Measurements from ENCODE around the gene SERPINF2.
"Not testable (repeated sequence)": the region's sequence is repeated elsewhere in the genome, so short reads cannot be mapped to it uniquely, and the experiment has no call there.

Gene SERPINF2

GRCh38 chr17:1742371-1743087 is at the start of gene SERPINF2:
SERPINF2 (plus strand) TSS chr17:1742871; CDS start chr17:1744996, 2,125 bp downstream.
- DNase-seq, result no peak

DNA sequence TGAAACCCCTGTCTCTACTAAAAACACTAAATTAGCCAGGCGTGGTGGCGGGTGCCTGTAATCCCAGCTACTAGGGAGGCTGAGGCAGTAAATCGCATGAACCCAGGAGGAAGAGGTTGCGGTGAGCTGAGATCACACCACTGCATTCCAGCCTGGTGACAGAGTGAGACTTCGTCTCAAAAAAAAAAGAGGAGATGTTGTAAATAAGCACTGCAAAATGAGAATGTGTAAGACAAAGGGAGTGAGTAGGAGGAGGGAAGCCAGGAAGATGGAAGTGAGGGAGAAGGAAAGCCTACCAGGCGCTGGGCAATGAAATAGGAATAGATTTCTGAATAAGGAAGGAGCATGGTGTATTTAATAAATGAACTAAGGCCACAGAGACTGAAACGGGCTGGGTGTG is 49.3 kb upstream of the SERPINF2 start:
- no peak for DNase-seq

- DNase-seq, result no peak
These were observed 47.3 kb upstream of the SERPINF2 start for GRCh38 chr17:1695365-1695764.

DNA sequence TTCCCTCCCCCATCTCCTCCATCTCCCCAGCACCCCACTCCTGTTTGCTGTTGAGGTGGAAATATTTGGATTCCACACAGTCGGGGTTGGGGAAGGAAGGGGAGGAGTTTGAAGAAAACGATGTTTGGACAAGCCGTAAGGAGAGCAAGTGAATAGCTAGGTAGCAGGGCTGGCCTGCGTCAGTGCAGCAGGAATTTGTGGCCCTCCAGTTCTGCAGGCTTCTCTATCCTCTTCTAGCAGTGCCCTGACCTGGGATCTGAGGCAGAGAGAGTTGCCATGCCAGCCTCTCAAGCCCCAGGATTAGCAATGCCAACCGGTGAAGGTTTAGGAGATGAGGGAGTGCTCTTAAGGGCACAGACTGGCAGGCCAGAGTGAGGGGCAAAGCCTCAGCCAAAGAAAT is 45.0 kb upstream of the SERPINF2 start:
- no peak for DNase-seq

GRCh38 chr17:1699891-1700290 is 42.8 kb upstream of the SERPINF2 start:
- not testable (repeated sequence) for DNase-seq

DNA sequence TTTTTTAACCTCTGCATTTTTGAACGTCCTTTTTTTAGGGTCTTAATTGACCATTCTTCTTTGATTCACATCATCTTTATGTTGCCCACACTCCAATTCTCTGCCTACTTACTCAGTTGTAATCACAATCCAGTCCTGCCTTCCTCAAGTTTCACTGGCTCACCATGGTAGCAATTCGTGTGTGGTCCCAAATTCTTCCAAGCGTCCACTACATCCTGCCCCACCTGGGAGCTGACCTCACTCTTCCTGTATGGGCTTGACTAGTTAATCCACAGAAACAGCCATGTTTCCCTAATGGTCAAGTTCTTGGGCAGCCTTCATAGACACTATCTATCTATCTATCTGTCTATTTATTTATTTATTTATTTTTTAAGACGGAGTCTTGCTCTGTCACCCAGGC is 39.6 kb upstream of the SERPINF2 start:
- DNase-seq, result no peak

- DNase-seq, result no peak
These were observed 37.7 kb upstream of the SERPINF2 start for GRCh38 chr17:1705004-1705403.

- DNase-seq, result no peak
These were observed 35.6 kb upstream of the SERPINF2 start for GRCh38 chr17:1707107-1707506.

- DNase-seq, result not testable (repeated sequence)
These were observed 33.8 kb upstream of the SERPINF2 start for GRCh38 chr17:1708791-1709346.

DNA sequence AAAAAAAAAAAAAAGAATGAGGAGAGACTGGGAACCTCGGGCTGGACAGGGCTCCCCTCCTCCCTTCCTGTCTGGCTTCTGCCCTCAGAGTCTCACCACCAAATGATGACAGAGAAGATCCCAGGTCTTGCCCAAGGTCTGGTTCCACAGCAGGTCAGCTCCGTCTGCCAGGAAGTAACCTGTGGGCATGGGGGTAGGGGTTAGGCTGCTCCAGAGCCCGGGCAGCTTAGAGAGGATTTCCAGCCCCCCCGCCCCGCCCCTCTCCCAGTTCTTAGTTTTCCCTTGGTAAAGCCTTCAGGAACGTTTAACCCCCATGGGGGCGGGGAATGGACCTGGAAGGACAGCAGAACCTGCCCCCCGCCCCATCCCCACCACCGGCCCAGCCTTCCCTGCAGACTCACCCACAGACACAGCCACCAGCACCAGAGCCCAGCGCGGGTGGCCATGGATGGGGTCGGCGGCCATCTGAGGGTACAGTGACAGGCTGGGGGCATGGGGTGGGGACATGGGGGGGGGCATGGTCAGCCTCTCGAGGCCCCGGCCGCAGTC is 33.2 kb upstream of the SERPINF2 start:
- DNase-seq, result no peak

GRCh38 chr17:1709971-1710806 is 32.5 kb upstream of the SERPINF2 start, which contains the start of gene TLCD2:
TLCD2 (minus strand) TSS chr17:1710377; CDS start chr17:1710242, 135 bp downstream.
- DNase-seq, result no peak

DNA sequence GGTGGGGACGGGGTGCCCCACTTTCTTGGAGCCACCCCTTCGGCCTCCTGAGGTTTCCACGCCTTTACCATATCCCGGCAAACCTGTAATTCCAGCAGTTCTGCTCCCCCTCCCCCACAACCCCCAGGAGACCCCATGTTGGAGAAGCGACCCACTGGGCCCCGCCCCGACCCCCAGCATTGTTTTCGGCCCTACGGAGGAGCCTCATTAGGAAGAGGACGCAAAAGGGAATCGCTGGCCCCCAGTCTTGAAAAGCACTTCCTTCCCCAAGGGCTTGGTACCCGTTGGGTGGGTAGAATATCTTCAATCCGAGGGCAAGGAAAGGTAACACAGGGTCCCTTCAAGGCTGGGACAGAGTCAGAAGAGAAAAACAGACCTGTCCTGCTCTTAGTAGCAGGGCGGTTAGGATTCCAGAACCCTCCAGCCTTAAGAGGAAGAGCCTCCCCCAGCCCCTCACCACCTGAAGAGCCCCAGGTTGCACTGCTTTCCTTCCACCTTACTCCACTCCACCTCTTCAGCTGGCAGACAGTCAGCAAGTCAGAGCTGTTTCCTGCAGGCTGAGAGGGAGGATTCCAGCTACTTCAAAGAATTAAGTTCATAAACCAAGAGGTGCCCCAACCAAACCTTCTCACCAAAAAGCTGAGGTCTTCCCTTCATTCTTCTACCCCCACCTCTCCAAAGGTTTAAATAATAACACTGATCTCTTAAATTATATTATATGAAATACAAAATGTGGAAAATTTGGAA is 31.7 kb upstream of the SERPINF2 start:
- DNase-seq, result no peak

GRCh38 chr17:1711804-1712203 is 30.9 kb upstream of the SERPINF2 start:
- no peak for DNase-seq

DNA sequence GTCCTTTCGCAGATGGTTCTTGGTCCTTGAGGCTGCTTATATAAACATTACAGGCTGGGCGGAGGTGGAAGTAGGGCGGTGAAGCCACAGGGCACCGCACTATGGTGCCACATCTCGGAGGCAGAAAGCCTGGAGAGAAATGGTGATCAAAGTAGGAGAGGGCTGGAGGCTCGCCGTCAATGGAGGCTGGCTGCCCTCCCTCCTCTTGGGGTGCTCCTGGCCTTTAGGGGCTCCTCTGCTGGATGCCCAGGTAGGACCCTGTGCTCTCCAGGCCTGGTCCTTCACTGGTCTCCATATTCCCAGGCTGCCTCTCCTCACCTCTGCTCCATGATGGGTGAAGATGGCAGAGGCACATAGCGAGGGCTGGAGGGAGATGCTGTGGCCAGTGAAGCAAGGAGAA is 30.4 kb upstream of the SERPINF2 start:
- DNase-seq, result no peak

DNA sequence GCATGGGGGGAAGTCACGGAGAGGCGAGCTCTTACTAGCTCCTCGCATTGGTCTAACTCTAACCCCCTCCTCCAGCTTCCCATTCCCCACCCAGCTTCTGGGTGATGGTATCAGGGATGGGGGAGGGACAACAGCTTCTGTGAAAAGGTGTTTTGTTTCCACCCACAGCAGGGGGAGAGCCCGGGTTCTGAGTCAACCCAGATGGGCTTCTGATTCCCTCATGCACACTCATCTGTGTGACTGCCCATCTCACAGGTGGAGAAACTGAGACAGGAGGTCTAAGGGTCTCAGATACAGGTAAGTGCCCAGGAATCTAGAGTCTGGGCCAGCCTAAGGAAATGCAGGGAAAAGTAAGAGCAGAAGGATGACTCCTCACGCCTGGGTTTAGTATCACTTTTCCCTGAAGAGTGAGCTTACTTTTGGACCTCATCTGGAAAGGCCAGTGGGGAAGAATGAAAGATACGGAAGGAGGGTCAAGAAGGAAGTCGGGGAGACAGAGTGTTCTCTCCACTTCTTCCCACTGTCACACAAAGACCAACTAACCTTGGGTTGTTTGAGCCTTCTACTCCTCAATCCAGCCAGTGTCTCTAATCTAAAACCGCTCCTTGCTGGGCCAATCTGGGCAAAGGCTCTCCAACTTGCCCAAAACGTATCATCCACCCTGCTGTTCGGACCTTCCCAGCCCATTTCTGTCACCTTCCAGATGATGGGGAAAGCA is 29.4 kb upstream of the SERPINF2 start:
- DNase-seq, result no peak

GRCh38 chr17:1713878-1714426 is 28.7 kb upstream of the SERPINF2 start:
- DNase-seq, result no peak

GRCh38 chr17:1714427-1714979 is 28.2 kb upstream of the SERPINF2 start:
- no peak for DNase-seq

DNA sequence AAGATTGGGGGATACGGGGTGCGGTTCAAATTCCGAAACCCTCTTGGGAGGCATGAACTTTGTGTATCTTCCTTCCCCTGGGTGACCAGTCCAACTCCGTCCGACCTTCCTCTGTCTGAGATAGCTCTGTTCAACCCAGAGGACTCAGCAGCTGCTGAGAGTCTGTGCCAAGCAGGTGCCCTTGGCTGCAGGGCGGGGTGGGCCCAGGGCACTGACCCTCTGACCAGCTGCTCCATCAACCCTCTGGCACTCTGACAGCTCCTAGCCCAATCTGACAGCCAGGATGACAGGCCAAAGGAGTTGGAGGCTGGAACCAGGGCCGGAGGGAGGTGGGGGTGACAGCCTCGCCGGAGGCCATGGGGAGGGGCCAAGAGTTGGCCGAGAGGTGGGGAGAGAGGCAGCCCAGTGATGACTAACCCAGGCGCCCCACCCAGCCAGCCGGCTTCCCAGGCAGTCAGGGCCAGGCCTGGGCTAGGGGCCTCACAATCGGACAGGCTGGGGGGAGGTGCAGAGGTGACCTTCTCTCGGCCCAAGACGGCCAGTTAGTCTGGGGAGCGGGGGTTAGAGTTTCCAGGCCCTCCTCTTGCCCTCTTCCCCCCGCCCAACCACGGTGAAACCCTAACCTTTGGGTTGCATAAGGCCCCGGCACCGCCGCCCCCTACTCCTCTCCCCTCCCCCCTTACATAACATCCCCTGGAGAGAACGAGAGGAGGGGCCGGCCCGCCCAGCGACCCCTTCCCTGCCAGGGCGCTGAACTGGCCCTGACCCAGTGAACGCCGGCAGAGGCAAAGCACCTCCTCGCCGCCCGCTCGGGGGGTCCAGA is 27.5 kb upstream of the SERPINF2 start:
- DNase-seq, result no peak

GRCh38 chr17:1715803-1716075 is 26.9 kb upstream of the SERPINF2 start:
- DNase-seq, result no peak

- peak; percentile 95 for DNase-seq
These were observed 26.4 kb upstream of the SERPINF2 start for GRCh38 chr17:1716076-1716911.

Data from NCI-H524 treated with DMSO at 0.1 percent for 48 hours (cell line).